HG02763 (cell line): ENCODE results near the gene MAN2A2.

ENCODE experiments used
- ATAC-seq: cut with Tn5 transposase; IDR thresholded peaks from one replicate; pipeline ENCODE4 v1.9.1; 2021; ENCODE audit warnings: mild to moderate bottlenecking, moderate library complexity; ENCODE audit not compliant: unreplicated experiment

MAN2A2 gene

GRCh38 chr15:90938261-90938660 lies 35.2 kb downstream of the MAN2A2 start:
- no peak for ATAC-seq

GRCh38 chr15:90939756-90940155 lies 36.7 kb downstream of the MAN2A2 start:
- ATAC-seq = no peak

- ATAC-seq = no peak
Observed at GRCh38 chr15:90941038-90941437, 37.9 kb downstream of the MAN2A2 start.

- ATAC-seq = no peak
Observed at GRCh38 chr15:90942354-90943120, 39.4 kb downstream of the MAN2A2 start.

GRCh38 chr15:90945091-90945490 lies 42.0 kb downstream of the MAN2A2 start:
- no peak for ATAC-seq

- ATAC-seq = no peak
Observed at GRCh38 chr15:90946538-90946937, 43.4 kb downstream of the MAN2A2 start.

- no peak for ATAC-seq
Observed at GRCh38 chr15:90946941-90947576, 44.0 kb downstream of the MAN2A2 start.

GRCh38 chr15:90947577-90948357 lies 44.7 kb downstream of the MAN2A2 start:
- no peak for ATAC-seq

- ATAC-seq = no peak
Observed at GRCh38 chr15:90948506-90948905, 45.4 kb downstream of the MAN2A2 start.

- no peak for ATAC-seq
Observed at GRCh38 chr15:90949979-90950675, 47.0 kb downstream of the MAN2A2 start.

- ATAC-seq = no peak
Observed at GRCh38 chr15:90950676-90951075, 47.6 kb downstream of the MAN2A2 start.

- ATAC-seq = no peak
Observed at GRCh38 chr15:90952901-90953677, 50.0 kb downstream of the MAN2A2 start.

GRCh38 chr15:90953947-90954711 lies 51.0 kb downstream of the MAN2A2 start:
- no peak for ATAC-seq

GRCh38 chr15:90954712-90955623 lies 51.9 kb downstream of the MAN2A2 start, which contains the start of gene RCCD1:
TSS of gene RCCD1 (plus strand) at chr15:90954884. CDS start at chr15:90956735, 1,851 bp downstream.
- peak; percentile 91 for ATAC-seq

- no peak for ATAC-seq
Observed at GRCh38 chr15:90955624-90956273, 52.6 kb downstream of the MAN2A2 start.

- ATAC-seq = no peak
Observed at GRCh38 chr15:90956274-90957030, 53.4 kb downstream of the MAN2A2 start.
